ENCODE data around the gene ANTXR1.
A peak's percentile ranks its signal among the peaks of the same experiment; 100 is the strongest.

The ANTXR1 gene

DNA sequence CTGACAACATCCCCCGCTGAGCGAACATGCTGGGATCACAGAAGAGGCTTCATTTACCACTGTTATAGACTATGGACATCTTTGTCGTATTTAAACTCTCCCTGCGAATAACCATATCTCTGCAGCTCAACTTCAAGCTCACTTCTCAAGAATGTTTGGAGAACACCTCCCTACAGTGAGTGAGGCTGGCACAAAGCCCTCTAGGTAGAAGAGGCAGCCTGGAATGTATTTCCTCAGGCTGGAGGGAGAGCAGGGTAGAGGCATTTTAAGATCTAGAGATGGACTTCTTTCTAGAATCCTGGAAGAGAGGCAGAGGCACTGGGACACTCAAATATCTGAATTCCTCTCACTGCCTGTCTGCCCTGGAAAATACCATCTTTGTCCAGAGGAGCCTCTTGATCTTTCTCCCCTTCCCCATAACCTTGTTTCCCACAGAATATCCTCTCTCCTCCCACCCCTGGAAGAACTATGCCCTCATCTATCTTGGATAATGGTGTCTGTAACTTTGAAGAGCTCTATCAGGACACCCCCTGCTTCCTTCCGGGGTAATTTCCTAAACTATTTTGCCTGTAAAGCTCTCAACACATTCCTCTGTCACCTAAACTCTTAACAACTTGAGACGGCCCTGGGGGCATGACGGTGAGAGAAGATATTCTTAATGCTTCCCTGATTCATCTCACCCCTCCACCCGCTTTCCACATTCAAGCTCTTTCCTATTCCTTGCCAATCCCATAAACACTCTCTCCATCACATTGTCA, 2.4 kb upstream of the ANTXR1 start:
- Histone ChIP-seq H4K91ac (ENCODE audit: low read length) (no peak overlapping the region), H3K36me3 (ENCODE audit: control insufficient read depth in 1 of 2, insufficient read depth in 2 of 2, low read depth in 1 of 2, low read length in 2 of 2) (no peaks in the 10 kb centered on the region), H2BK5ac (ENCODE audit: low read depth, low read length, poor library complexity, severe bottlenecking) (no peak overlapping the region), H3K4me2 (ENCODE audit: low read length, poor library complexity, severe bottlenecking) (no peak overlapping the region), H3K4me1 (ENCODE audit: control insufficient read depth, insufficient read depth, low read depth, low read length) (peaks cover 3% of the 10 kb centered on the region), H3K4ac (ENCODE audit: low read depth in 1 of 2, low read length in 2 of 2) (no peak overlapping the region), H3K27ac (ENCODE audit: low read length, poor library complexity, severe bottlenecking) (no peak overlapping the region), H3K14ac (ENCODE audit: low read length in 2 of 2) (no peak overlapping the region), H3K9ac (ENCODE audit: low read length) (no peak overlapping the region), H2AFZ (ENCODE audit: low read depth, low read length) (no peak overlapping the region), H3K23ac (ENCODE audit: low read length in 2 of 2) (no peak overlapping the region), H2BK12ac (ENCODE audit: low read length in 2 of 2) (peak overlapping the region in 1 of 2 experiments; percentile 28), H3K18ac (ENCODE audit: low read depth in 1 of 2, low read length in 2 of 2) (peak overlapping the region in 1 of 2 experiments; percentile 7), H3K4me3 (ENCODE audit: insufficient read depth in 1 of 2, low read depth in 1 of 2, low read length in 2 of 2) (no peak overlapping the region), H2BK15ac (ENCODE audit: low read depth, poor library complexity, severe bottlenecking) (no peak overlapping the region), H2AK5ac (ENCODE audit: low read length, severe bottlenecking) (no peak overlapping the region), H3K79me1 (replicated peaks; ENCODE audit: low read length, poor library complexity, severe bottlenecking) (peaks cover 8% of the 10 kb centered on the region), H3K9me3 (ENCODE audit: control insufficient read depth, low read length) (no peaks in the 10 kb centered on the region), H3K27me3 (ENCODE audit: control insufficient read depth in 1 of 2, insufficient read depth in 1 of 2, low read length in 2 of 2) (no peaks in the 10 kb centered on the region), H2BK120ac (ENCODE audit: low read depth, low read length) (no peak overlapping the region), H4K8ac (ENCODE audit: low read length) (no peak overlapping the region)
- WGBS, result 45% methylated on average over 6 of the region's 8 CpGs
- DNase-seq, result no peak

DNA sequence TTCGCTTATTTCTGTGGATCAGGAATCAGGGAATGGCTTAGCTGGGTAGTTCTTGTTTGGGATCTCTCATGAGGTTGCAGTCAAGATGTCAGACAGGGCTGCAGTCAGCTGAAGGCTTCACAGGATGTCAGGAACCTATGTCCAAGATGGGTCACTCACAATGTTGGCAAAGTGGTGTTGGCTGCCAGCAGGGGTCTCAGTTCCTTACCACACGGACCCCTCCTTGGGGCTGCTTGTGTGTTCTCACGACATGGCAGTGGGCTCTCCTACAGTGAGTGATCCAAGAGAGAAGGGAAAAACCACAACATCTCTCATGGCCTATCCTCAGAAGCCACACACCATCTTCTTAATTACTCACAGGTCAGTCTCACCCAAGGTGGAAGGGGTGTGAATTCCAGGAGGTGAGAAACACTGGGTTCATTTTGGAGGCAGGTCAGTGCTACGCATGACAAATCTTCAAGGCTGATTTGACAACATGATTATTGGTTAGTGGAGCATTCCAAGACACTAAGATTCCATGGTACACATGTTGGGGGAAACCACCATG, 1.3 kb upstream of the ANTXR1 start:
- Histone ChIP-seq H4K8ac (ENCODE audit: low read length) (no peak overlapping the region), H3K9me3 (ENCODE audit: control insufficient read depth, low read length) (no peaks in the 10 kb centered on the region), H3K14ac (ENCODE audit: low read length in 2 of 2) (no peak overlapping the region), H2BK120ac (ENCODE audit: low read depth, low read length) (no peak overlapping the region), H3K4me2 (ENCODE audit: low read length, poor library complexity, severe bottlenecking) (no peak overlapping the region), H3K36me3 (ENCODE audit: control insufficient read depth in 1 of 2, insufficient read depth in 2 of 2, low read depth in 1 of 2, low read length in 2 of 2) (no peaks in the 10 kb centered on the region), H3K9ac (ENCODE audit: low read length) (no peak overlapping the region), H3K4ac (ENCODE audit: low read depth in 1 of 2, low read length in 2 of 2) (no peak overlapping the region), H4K91ac (ENCODE audit: low read length) (no peak overlapping the region), H2AK5ac (ENCODE audit: low read length, severe bottlenecking) (peak overlapping the region; percentile 68), H2BK5ac (ENCODE audit: low read depth, low read length, poor library complexity, severe bottlenecking) (no peak overlapping the region), H3K27me3 (ENCODE audit: control insufficient read depth in 1 of 2, insufficient read depth in 1 of 2, low read length in 2 of 2) (no peaks in the 10 kb centered on the region), H2BK12ac (ENCODE audit: low read length in 2 of 2) (peak overlapping the region; percentile 9 to 92), H3K27ac (ENCODE audit: low read length, poor library complexity, severe bottlenecking) (no peak overlapping the region), H2BK15ac (ENCODE audit: low read depth, poor library complexity, severe bottlenecking) (no peak overlapping the region), H3K4me1 (ENCODE audit: control insufficient read depth, insufficient read depth, low read depth, low read length) (peaks cover 3% of the 10 kb centered on the region), H3K4me3 (ENCODE audit: insufficient read depth in 1 of 2, low read depth in 1 of 2, low read length in 2 of 2) (no peak overlapping the region), H3K79me1 (replicated peaks; ENCODE audit: low read length, poor library complexity, severe bottlenecking) (peaks cover 10% of the 10 kb centered on the region), H3K18ac (ENCODE audit: low read depth in 1 of 2, low read length in 2 of 2) (peak overlapping the region in 1 of 2 experiments; percentile 78), H2AFZ (ENCODE audit: low read depth, low read length) (peak overlapping the region; percentile 60), H3K23ac (ENCODE audit: low read length in 2 of 2) (no peak overlapping the region)
- DNase-seq, result no peak
- 77% methylated on average over 3 of the region's 4 CpGs for WGBS

DNA sequence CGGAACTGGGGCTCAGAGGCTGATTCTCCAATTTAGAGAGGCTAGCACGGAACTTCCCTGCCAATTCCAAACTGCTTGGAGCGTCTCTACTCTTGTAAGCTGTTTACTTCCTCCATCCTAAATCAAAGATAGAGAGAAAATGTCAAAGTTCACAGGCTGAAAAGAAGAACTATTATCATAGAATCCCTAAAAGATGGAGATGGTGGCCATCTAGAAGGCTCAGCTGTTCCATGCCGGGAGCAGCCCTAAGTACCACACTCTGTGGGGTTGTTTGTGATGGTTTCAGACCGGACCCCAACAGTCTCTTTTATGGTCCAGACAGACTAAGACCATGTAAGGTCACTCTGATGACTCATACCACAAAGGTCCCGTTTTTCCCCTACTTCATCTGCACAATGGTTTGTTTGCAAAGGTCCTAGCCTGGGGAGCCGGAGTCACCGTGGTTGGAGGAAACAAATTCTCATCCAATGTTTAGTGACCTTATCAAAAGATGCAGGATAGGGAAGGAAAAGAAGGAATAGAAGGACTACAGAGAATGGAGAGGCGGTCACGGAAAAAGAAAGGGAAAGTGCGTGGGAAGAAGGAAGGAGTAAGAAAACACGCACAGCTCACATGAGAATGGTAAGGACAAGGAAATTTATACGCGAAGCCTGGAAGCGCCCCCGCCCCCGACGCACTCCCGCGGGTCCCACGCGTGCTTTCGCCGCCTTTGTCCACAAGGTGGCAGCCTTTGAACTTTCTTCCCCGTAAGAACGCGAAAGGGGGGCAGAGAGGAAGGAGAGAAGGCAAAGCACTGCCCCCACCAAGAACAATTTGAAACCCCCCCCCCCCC, 453 bp upstream of the ANTXR1 start:
- Histone ChIP-seq H3K79me1 (replicated peaks; ENCODE audit: low read length, poor library complexity, severe bottlenecking) (peaks cover 12% of the 10 kb centered on the region), H2BK15ac (ENCODE audit: low read depth, poor library complexity, severe bottlenecking) (peak overlapping the region; percentile 19), H2BK5ac (ENCODE audit: low read depth, low read length, poor library complexity, severe bottlenecking) (no peak overlapping the region), H3K18ac (ENCODE audit: low read depth in 1 of 2, low read length in 2 of 2) (peak overlapping the region; percentile 61 to 68), H4K91ac (ENCODE audit: low read length) (no peak overlapping the region), H3K4ac (ENCODE audit: low read depth in 1 of 2, low read length in 2 of 2) (peak overlapping the region in 1 of 2 experiments; percentile 97), H2BK120ac (ENCODE audit: low read depth, low read length) (peak overlapping the region; percentile 93), H3K4me1 (ENCODE audit: control insufficient read depth, insufficient read depth, low read depth, low read length) (peaks cover 3% of the 10 kb centered on the region), H2AFZ (ENCODE audit: low read depth, low read length) (no peak overlapping the region), H3K23ac (ENCODE audit: low read length in 2 of 2) (no peak overlapping the region), H3K9me3 (ENCODE audit: control insufficient read depth, low read length) (no peaks in the 10 kb centered on the region), H2AK5ac (ENCODE audit: low read length, severe bottlenecking) (no peak overlapping the region), H3K36me3 (ENCODE audit: control insufficient read depth in 1 of 2, insufficient read depth in 2 of 2, low read depth in 1 of 2, low read length in 2 of 2) (no peaks in the 10 kb centered on the region), H3K27ac (ENCODE audit: low read length, poor library complexity, severe bottlenecking) (no peak overlapping the region), H3K27me3 (ENCODE audit: control insufficient read depth in 1 of 2, insufficient read depth in 1 of 2, low read length in 2 of 2) (no peaks in the 10 kb centered on the region), H3K14ac (ENCODE audit: low read length in 2 of 2) (no peak overlapping the region), H2BK12ac (ENCODE audit: low read length in 2 of 2) (peak overlapping the region; percentile 28 to 90), H4K8ac (ENCODE audit: low read length) (peak overlapping the region; percentile 12), H3K9ac (ENCODE audit: low read length) (peak overlapping the region; percentile 89), H3K4me3 (ENCODE audit: insufficient read depth in 1 of 2, low read depth in 1 of 2, low read length in 2 of 2) (peak overlapping the region; percentile 88 to 95), H3K4me2 (ENCODE audit: low read length, poor library complexity, severe bottlenecking) (peak overlapping the region; percentile 78)
- WGBS, result 15% methylated on average over 21 of the region's 27 CpGs
- DNase-seq, result peak; percentile 81
